ENCODE data around the gene CHPT1. TPM values are rescaled to one million over a fixed set of nuclear protein-coding genes. Genes with fewer than 3 reads are reported as not detected.
"Not testable (repeated sequence)": the region's sequence is repeated elsewhere in the genome, so short reads cannot be mapped to it uniquely, and the experiment has no call there.

Gene CHPT1
- total and polyA plus RNA-seq, 11 donors: 73.5 to 208 (median 98.9) TPM

GRCh38 chr12:101680647-101681046 lies 16.8 kb upstream of the CHPT1 start:
- no peaks in the 10 kb centered on the region for H3K27me3 ChIP-seq
- peak overlapping the region in 2 of 12 donors; percentile 14 to 24 for H3K4me3 ChIP-seq
- no peak for TF ChIP-seq POLR2A (IDR thresholded peaks at IDR 0.05)
- no peak for TF ChIP-seq CTCF (IDR thresholded peaks at IDR 0.05)
- H3K4me1 ChIP-seq: peaks cover 0 to 10% (median 3%) of the 10 kb centered on the region in 12 donors
- H3K9me3 ChIP-seq: no peaks in the 10 kb centered on the region
- ATAC-seq (peak; percentile 62 to 78 (median 66)), DNase-seq (no peak)
- peak overlapping the region in 10 of 12 donors; percentile 4 to 81 (median 50) for H3K27ac ChIP-seq
- intact Hi-C loops (cut with DNase I): loop anchor here in 2 of 10 donors (2.0 kb wide), 1 partner anchor 16 kb away; the partner anchor contains the start of gene CHPT1 (in 2 of the 2)
- no peaks in the 10 kb centered on the region for H3K36me3 ChIP-seq

- 44 to 70% (median 55%) methylated on average over 6 of the region's 6 CpGs for WGBS, 4 donors
- intact Hi-C loops (cut with DNase I): loop anchor here in 2 of 10 donors (2.0 kb wide), 1 partner anchor 15 kb away; the partner anchor contains the start of gene CHPT1 (in 2 of the 2)
Measured at GRCh38 chr12:101681627-101682026, 15.8 kb upstream of the CHPT1 start.

GRCh38 chr12:101685092-101685491 lies 12.3 kb upstream of the CHPT1 start:
- DNase-seq: no peak
- 76 to 84% (median 81%) methylated on average over 1 of the region's 1 CpG for WGBS, 4 donors
- Histone ChIP-seq H3K9me3 (no peaks in the 10 kb centered on the region), H3K36me3 (no peaks in the 10 kb centered on the region), H3K27me3 (no peaks in the 10 kb centered on the region), H3K4me1 (peaks cover 0 to 12% (median 1%) of the 10 kb centered on the region in 12 donors), H3K27ac (no peak overlapping the region), H3K4me3 (no peak overlapping the region)
- intact Hi-C loops (cut with DNase I): no loop called here
- TF ChIP-seq CTCF (IDR thresholded peaks at IDR 0.05): no peak
- TF ChIP-seq POLR2A (IDR thresholded peaks at IDR 0.05): no peak
- no peak for ATAC-seq

More at GRCh38 chr12:101681627-101682026, 15.8 kb upstream of the CHPT1 start:
- H3K36me3 ChIP-seq, H3K27me3 ChIP-seq, DNase-seq, ATAC-seq, H3K27ac ChIP-seq, H3K4me3 ChIP-seq, H3K9me3 ChIP-seq: not testable (repeated sequence)
- peaks cover 0 to 15% (median 4%) of the 10 kb centered on the region in 12 donors for H3K4me1 ChIP-seq

GRCh38 chr12:101686176-101686575 lies 11.3 kb upstream of the CHPT1 start:
- DNase-seq (peak in 4 of 5 donors; percentile 31 to 65 (median 46)), ATAC-seq (peak; percentile 84 to 91 (median 90))
- no peaks in the 10 kb centered on the region for H3K9me3 ChIP-seq
- H3K27me3 ChIP-seq: no peaks in the 10 kb centered on the region
- intact Hi-C loops (cut with DNase I): no loop called here
- TF ChIP-seq CTCF (IDR thresholded peaks at IDR 0.05) (no peak), POLR2A (IDR thresholded peaks at IDR 0.05) (no peak)
- H3K36me3 ChIP-seq: no peaks in the 10 kb centered on the region
- no peak overlapping the region for H3K27ac ChIP-seq
- H3K4me1 ChIP-seq: peaks cover 0 to 5% (median 0%) of the 10 kb centered on the region in 12 donors
- 55 to 72% (median 63%) methylated on average over 1 of the region's 1 CpG for whole genome bisulfite sequencing, 4 donors
- H3K4me3 ChIP-seq: no peak overlapping the region
